Parathyroid adenoma (tissue), 2 donors: Measurements from ENCODE around the gene ZC3H14.

ENCODE experiments used
- H2AFZ ChIP-seq: fragments of 300-600 bp; sonication (generic); one replicate; pipeline ENCODE4 v1.7.0; 2017; ENCODE audit warnings: antibody characterized with exemption, mild to moderate bottlenecking
- H3K27ac ChIP-seq: fragments of 300-600 bp; sonication (generic); one replicate; pipeline ENCODE4 v1.7.0; 2017
- H3K27me3 ChIP-seq: fragments of 300-600 bp; sonication (generic); one replicate; pipeline ENCODE4 v1.7.0; 2017; ENCODE audit warnings: low read length; ENCODE audit not compliant: control insufficient read depth, insufficient read depth
- H3K36me3 ChIP-seq: fragments of 300-600 bp; sonication (generic); one replicate; pipeline ENCODE4 v1.7.0; 2017; ENCODE audit warnings: low read length; ENCODE audit not compliant: control insufficient read depth, insufficient read depth
- H3K4me1 ChIP-seq: fragments of 300-600 bp; sonication (generic); one replicate; pipeline ENCODE4 v1.7.0; 2017; ENCODE audit warnings: control low read depth
- H3K4me2 ChIP-seq: fragments of 300-600 bp; sonication (generic); one replicate; pipeline ENCODE4 v1.7.0; 2017; ENCODE audit warnings: low read length
- H3K4me3 ChIP-seq: fragments of 300-600 bp; sonication (generic); one replicate; pipeline ENCODE4 v1.7.0; 2017; ENCODE audit warnings: low read depth, low read length
- H3K79me2 ChIP-seq: fragments of 300-600 bp; sonication (generic); one replicate; pipeline ENCODE4 v1.7.0; 2017; ENCODE audit warnings: control low read depth
- H3K9ac ChIP-seq: fragments of 300-600 bp; sonication (generic); one replicate; pipeline ENCODE4 v1.7.0; 2017; ENCODE audit warnings: mild to moderate bottlenecking
- H3K9me3 ChIP-seq: fragments of 300-600 bp; sonication (generic); one replicate; pipeline ENCODE4 v1.7.0; 2017; ENCODE audit warnings: low read length; ENCODE audit not compliant: control insufficient read depth
- CTCF ChIP-seq: fragments of 300-600 bp; sonication (generic); IDR thresholded peaks from one replicate; pipeline ENCODE4 v1.7.0; 2017; ENCODE audit warnings: antibody characterized with exemption, mild to moderate bottlenecking
- donor health status: primary hyperparathyroidism.

ZC3H14 gene

GRCh38 chr14:88598097-88598675 lies 35.3 kb downstream of the ZC3H14 start:
- Histone ChIP-seq H3K27me3 (no peaks in the 10 kb centered on the region), H3K4me1 (no peaks in the 10 kb centered on the region), H3K4me3 (no peak overlapping the region), H3K79me2 (peaks cover 20% of the 10 kb centered on the region), H2AFZ (no peak overlapping the region), H3K4me2 (no peak overlapping the region), H3K27ac (no peak overlapping the region), H3K9me3 (no peaks in the 10 kb centered on the region), H3K9ac (no peak overlapping the region), H3K36me3 (no peaks in the 10 kb centered on the region)
- TF ChIP-seq CTCF = no peak

GRCh38 chr14:88599326-88599725 lies 36.5 kb downstream of the ZC3H14 start:
- no peaks in the 10 kb centered on the region for H3K27me3 ChIP-seq
- H3K36me3 ChIP-seq = no peaks in the 10 kb centered on the region
- no peak overlapping the region for H3K4me3 ChIP-seq
- no peak overlapping the region for H3K27ac ChIP-seq
- H2AFZ ChIP-seq = no peak overlapping the region
- no peak overlapping the region for H3K9ac ChIP-seq
- H3K9me3 ChIP-seq = no peaks in the 10 kb centered on the region
- H3K4me1 ChIP-seq = no peaks in the 10 kb centered on the region
- no peak for TF ChIP-seq CTCF
- H3K4me2 ChIP-seq = no peak overlapping the region
- peaks cover 20% of the 10 kb centered on the region for H3K79me2 ChIP-seq

GRCh38 chr14:88599761-88600439 lies 37.1 kb downstream of the ZC3H14 start:
- H3K4me3 ChIP-seq = no peak overlapping the region
- no peak overlapping the region for H3K27ac ChIP-seq
- no peak overlapping the region for H3K9ac ChIP-seq
- no peaks in the 10 kb centered on the region for H3K9me3 ChIP-seq
- H3K79me2 ChIP-seq = peaks cover 20% of the 10 kb centered on the region
- TF ChIP-seq CTCF = no peak
- no peaks in the 10 kb centered on the region for H3K36me3 ChIP-seq
- H3K4me2 ChIP-seq = no peak overlapping the region
- H3K4me1 ChIP-seq = no peaks in the 10 kb centered on the region
- no peak overlapping the region for H2AFZ ChIP-seq
- H3K27me3 ChIP-seq = no peaks in the 10 kb centered on the region

DNA sequence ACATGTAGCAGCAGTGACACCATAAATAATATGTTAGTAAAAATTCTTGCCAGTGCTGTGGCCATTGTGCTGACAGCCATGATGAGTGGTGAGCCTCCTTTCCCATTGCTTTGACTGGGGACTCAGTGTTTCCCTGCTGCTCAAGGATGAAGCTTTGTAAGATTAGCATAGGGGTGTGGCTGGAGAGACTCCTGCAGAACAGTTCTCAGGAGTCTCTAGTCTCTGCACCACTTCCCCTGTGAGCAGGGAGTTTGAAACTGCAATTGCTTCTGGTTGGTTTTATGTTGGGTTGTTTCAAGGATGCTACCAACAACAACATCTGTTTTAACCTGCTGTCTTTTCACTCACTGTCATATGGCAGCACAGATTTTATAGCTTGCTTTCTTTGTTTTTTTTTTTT lies 41.4 kb downstream of the ZC3H14 start:
- H3K27ac ChIP-seq = no peak overlapping the region
- no peaks in the 10 kb centered on the region for H3K27me3 ChIP-seq
- no peak overlapping the region for H3K4me2 ChIP-seq
- H2AFZ ChIP-seq = no peak overlapping the region
- TF ChIP-seq CTCF = no peak
- H3K4me3 ChIP-seq = no peak overlapping the region
- H3K79me2 ChIP-seq = peaks cover 3% of the 10 kb centered on the region
- no peaks in the 10 kb centered on the region for H3K4me1 ChIP-seq
- no peaks in the 10 kb centered on the region for H3K9me3 ChIP-seq
- no peaks in the 10 kb centered on the region for H3K36me3 ChIP-seq
- H3K9ac ChIP-seq = no peak overlapping the region

DNA sequence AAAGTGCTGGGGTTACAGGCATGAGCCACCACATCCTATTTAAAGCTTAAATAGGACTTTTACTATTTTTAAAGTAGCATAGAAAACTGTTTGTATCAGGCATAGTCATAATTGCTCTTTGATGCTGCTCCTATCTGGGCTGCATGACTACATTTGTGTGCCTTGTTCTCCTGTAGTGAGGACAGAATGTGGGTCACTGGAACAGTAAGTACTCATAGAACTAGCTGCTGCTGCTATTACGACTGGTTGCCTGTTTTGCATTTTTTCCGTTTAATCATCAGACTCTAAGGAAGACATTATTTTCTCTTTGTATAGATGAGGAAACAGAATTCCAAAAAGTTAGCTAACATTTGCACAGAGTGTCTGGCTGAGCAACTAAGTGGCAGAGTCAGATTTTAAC lies 42.8 kb downstream of the ZC3H14 start:
- H3K27me3 ChIP-seq = no peaks in the 10 kb centered on the region
- no peak overlapping the region for H2AFZ ChIP-seq
- no peak overlapping the region for H3K4me2 ChIP-seq
- no peak overlapping the region for H3K27ac ChIP-seq
- H3K36me3 ChIP-seq = no peaks in the 10 kb centered on the region
- no peaks in the 10 kb centered on the region for H3K9me3 ChIP-seq
- peaks cover 3% of the 10 kb centered on the region for H3K79me2 ChIP-seq
- no peak for TF ChIP-seq CTCF
- H3K4me1 ChIP-seq = no peaks in the 10 kb centered on the region
- H3K4me3 ChIP-seq = no peak overlapping the region
- no peak overlapping the region for H3K9ac ChIP-seq
